GM12892 (cell line): ENCODE measurements around the gene MSX1.

Experiments
- DNase-seq: peaks from one replicate; pipeline ENCODE4 v3.0.0; 2011; ENCODE audit not compliant: insufficient read length
- FAIRE-seq: peaks from 2 replicates; lab custom pipeline; 2011; peaks lifted over from hg19 to GRCh38; lab: Jason Lieb, UNC
- POLR2A ChIP-seq: IDR thresholded peaks from 2 replicates; pipeline ENCODE4 v1.6.1; 2011; ENCODE audit warnings: low read depth, low read length, control low read depth
- POLR2AphosphoS5 ChIP-seq: IDR thresholded peaks from 2 replicates; pipeline ENCODE4 v1.6.1; 2011; ENCODE audit warnings: low read depth, low read length, control low read depth
- TAF1 ChIP-seq: IDR thresholded peaks from 2 replicates; pipeline ENCODE4 v1.6.1; 2011; ENCODE audit warnings: low read depth, mild to moderate bottlenecking, control low read depth, low read length, borderline replicate concordance

MSX1 gene

GRCh38 chr4:4824232-4824631 is 35.2 kb upstream of the MSX1 start:
- no peak for TF ChIP-seq POLR2AphosphoS5
- FAIRE-seq: no peak

DNA sequence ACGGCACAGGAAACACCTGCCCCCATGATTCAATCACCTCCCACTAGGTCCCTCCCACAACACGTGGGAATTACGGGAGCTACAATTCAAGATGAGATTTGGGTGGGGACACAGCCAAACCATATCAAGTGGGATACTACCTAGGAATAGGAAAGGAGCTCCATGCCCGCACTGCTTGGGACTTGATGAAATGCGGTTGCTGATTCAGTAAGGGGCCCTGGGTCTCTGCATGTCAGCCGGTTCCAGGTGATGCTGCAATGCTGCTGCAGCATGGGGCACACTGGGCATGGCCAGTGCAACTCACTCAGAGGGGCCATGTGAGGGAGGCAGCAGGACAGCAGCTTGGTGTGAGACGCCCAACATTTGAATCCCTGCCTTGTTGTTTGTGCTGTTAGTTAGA is 34.0 kb upstream of the MSX1 start:
- FAIRE-seq (no peak), DNase-seq (no peak)
- TF ChIP-seq TAF1 (no peak), POLR2A (no peak), POLR2AphosphoS5 (no peak)

More at GRCh38 chr4:4824232-4824631, 35.2 kb upstream of the MSX1 start:
- DNase-seq: no peak

- DNase-seq (no peak), FAIRE-seq (no peak)
- TF ChIP-seq POLR2A: no peak
- TF ChIP-seq TAF1: no peak
- TF ChIP-seq POLR2AphosphoS5: no peak
These were observed 29.6 kb upstream of the MSX1 start for GRCh38 chr4:4829837-4830236.

DNA sequence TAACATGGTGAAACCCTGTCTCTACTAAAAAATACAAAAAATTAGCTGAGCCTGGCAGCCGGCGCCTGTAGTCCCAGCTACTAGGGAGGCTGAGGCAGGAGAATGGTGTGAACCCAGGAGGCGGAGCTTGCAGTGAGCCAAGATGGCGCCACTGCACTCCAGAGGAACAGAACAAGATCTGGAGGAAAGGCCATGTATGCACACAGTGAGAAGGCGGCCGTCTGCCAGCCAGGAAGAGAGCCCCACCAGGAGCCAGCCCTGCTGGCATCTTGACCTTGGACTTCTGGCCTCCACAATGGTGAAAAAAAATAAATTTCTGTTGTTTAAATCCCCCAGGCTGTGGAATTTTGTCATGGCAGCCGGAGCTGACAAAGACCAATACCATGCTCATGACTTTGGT is 28.2 kb upstream of the MSX1 start:
- FAIRE-seq (no peak), DNase-seq (no peak)
- TF ChIP-seq TAF1 (no peak), POLR2AphosphoS5 (no peak), POLR2A (no peak)

GRCh38 chr4:4831825-4832224 is 27.6 kb upstream of the MSX1 start:
- DNase-seq (no peak), FAIRE-seq (no peak)
- no peak for TF ChIP-seq POLR2A
- no peak for TF ChIP-seq TAF1
- no peak for TF ChIP-seq POLR2AphosphoS5

GRCh38 chr4:4836044-4836443 is 23.4 kb upstream of the MSX1 start:
- DNase-seq (no peak), FAIRE-seq (no peak)
- TF ChIP-seq POLR2A (no peak), POLR2AphosphoS5 (no peak), TAF1 (no peak)

DNA sequence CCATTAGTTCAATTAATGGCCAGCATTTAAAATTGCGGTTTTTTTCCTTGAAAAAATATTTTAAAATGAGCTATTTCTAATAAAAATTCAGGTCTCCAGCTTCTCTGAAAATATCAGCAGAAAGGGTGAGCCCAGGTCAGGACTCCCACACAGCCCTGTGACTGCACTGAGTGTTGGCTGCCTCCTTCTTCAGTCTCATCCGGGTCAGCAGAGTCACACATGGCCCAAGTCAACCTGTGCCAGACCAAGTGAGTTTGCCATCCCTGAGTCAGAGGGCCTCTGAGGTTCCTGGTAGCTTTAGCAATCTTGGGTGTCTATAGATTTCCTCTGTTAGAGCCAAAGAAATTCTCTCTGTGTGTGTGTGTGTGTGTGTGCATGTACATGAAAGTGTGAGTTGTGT is 22.1 kb upstream of the MSX1 start:
- TF ChIP-seq POLR2AphosphoS5 (no peak), POLR2A (no peak), TAF1 (no peak)
- DNase-seq: no peak
- FAIRE-seq: no peak

DNA sequence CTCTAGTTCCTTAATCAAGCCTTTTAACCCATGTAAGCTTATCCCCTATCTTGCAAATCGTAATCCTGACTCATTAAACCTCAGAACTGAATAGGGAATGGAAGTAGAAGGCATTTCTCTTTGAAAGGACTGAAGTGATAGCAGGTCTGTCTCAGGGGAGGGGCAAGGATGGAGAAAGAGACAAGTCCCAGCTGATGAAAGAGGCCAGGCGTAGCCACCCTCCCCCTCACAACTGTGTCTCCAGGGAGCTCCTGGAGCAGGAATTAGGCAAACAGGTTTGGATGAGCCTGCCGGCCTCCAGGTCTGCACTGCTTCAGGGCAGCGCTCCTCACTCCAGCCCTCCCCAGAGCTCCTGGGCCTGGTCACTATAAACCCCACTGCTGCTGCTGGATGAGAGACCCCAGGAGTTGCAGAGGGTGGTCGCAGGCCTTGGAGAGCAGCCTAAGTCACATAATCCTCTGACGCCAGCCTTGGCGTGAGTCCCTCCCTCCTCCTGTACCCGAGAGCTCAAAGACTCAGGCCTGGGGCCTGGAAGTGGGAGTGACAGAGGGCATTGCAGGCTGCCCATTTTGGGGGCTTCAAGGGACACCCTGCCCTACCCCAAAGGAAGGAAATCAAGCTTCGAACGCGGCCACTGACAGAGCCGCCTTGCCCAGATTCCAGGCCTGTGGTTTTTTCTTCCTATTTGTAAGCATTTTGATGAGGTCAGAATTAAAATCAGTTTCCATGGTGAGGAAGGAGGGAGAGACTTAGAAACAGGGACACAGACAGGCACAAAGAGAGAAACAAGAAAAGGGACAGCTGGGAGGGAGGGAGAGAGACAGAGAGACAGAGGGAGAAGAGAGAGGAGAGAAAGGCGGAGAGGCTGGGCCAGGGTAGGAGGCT is 21.2 kb upstream of the MSX1 start:
- FAIRE-seq (no peak), DNase-seq (no peak)

GRCh38 chr4:4838936-4839810 is 20.3 kb upstream of the MSX1 start:
- TF ChIP-seq POLR2AphosphoS5: no peak
- TF ChIP-seq POLR2A: no peak
- no peak for TF ChIP-seq TAF1
- no peak for FAIRE-seq
- no peak for DNase-seq

More for the DNA sequence above, 21.2 kb upstream of the MSX1 start:
- TF ChIP-seq TAF1: no peak

DNA sequence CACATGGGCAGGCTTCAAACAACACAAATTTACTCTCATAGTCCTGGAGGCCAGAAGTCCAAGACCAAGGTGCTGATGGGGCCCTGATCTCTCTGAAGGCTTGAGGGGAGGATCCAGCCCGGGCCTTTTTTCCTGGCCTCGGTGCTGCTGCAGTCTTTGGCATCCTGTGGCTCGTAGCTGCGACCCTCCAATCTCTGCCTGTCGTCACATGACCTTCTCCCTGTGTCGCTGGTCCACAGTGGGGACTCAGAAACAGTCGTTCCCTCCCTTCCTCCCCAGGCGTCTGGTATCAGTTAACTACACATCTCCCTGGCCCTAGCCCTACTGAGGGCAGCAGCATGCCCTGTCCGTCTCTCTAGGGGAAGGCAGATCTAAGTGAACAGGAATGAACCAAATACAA is 19.1 kb upstream of the MSX1 start:
- TF ChIP-seq POLR2A (no peak), TAF1 (no peak), POLR2AphosphoS5 (no peak)
- no peak for DNase-seq
- FAIRE-seq: no peak

DNA sequence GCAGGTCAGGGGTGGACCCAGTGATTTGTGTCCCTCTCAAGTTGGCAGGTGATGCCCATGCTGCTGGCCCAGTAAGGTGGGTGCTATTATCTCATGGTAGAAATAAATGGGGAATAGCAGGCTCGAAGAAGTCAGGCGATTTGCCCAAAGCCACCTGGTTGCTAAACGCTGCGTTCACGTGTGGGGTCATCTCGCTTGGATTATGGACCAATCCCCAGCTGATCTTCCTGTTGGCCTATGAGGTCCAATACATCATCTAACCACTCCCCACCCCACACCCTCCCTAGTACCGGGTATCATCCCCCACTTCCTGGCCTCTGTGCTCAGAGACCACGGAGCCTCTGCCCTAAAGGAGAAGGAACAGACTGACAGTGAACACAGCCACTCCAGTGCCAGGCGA is 18.3 kb upstream of the MSX1 start:
- TF ChIP-seq POLR2AphosphoS5: no peak
- no peak for TF ChIP-seq POLR2A
- no peak for TF ChIP-seq TAF1
- DNase-seq (no peak), FAIRE-seq (no peak)
